Kidney epithelial cell (primary cell): Measurements from ENCODE around the gene CEP295NL. TPM values are rescaled to one million over a fixed set of nuclear protein-coding genes. Genes with fewer than 3 reads are reported as not detected.
"Not testable (repeated sequence)": the region's sequence is repeated elsewhere in the genome, so short reads cannot be mapped to it uniquely, and the experiment has no call there.

Source experiments
- DNase-seq: peaks from one replicate; pipeline ENCODE4 v3.0.0-alpha.2; 2010; ENCODE audit warnings: low read depth
- H3K27me3 ChIP-seq: 2 replicates; pipeline ENCODE4 v1.6.0; 2011; ENCODE audit warnings: low read length; ENCODE audit not compliant: control insufficient read depth, insufficient read depth
- H3K36me3 ChIP-seq: 2 replicates; pipeline ENCODE4 v1.5.1; 2011; ENCODE audit warnings: low read length; ENCODE audit not compliant: control insufficient read depth, insufficient read depth
- H3K4me3 ChIP-seq: 2 replicates; pipeline ENCODE4 v1.5.1; 2011; ENCODE audit warnings: low read depth, mild to moderate bottlenecking, control low read depth, low read length
- CTCF ChIP-seq: IDR thresholded peaks from 2 replicates; pipeline ENCODE4 v1.5.1; 2011; ENCODE audit warnings: mild to moderate bottlenecking, moderate library complexity, low read length, control low read depth, inconsistent platforms; ENCODE audit not compliant: insufficient read depth, poor library complexity, severe bottlenecking
- total RNA-seq: library from RNA; depleted of rRNA; stranded (reverse); fragments of >200 nt; gene quantifications from 2 replicates; pipeline ENCODE4 v1.2.3, GENCODE V29; 2015

Gene CEP295NL
- total RNA-seq, 1 donor from 2014 or later = 0.63 TPM

GRCh38 chr17:78946631-78947030, 43.6 kb upstream of the CEP295NL start:
- Histone ChIP-seq H3K4me3 (no peak overlapping the region), H3K27me3 (no peaks in the 10 kb centered on the region), H3K36me3 (no peaks in the 10 kb centered on the region)
- DNase-seq = no peak
- TF ChIP-seq CTCF = no peak

GRCh38 chr17:78946131-78946530, 43.1 kb upstream of the CEP295NL start:
- Histone ChIP-seq H3K27me3 (no peaks in the 10 kb centered on the region), H3K36me3 (no peaks in the 10 kb centered on the region), H3K4me3 (no peak overlapping the region)
- no peak for DNase-seq
- TF ChIP-seq CTCF = no peak

- not testable (repeated sequence) for H3K27me3 ChIP-seq, DNase-seq, H3K36me3 ChIP-seq
These were observed 42.5 kb upstream of the CEP295NL start for GRCh38 chr17:78945455-78945854.

GRCh38 chr17:78944956-78945355, 42.0 kb upstream of the CEP295NL start:
- DNase-seq = no peak
- no peak for TF ChIP-seq CTCF
- Histone ChIP-seq H3K36me3 (no peaks in the 10 kb centered on the region), H3K27me3 (no peaks in the 10 kb centered on the region), H3K4me3 (no peak overlapping the region)

More at GRCh38 chr17:78945455-78945854, 42.5 kb upstream of the CEP295NL start:
- not testable (repeated sequence) for H3K4me3 ChIP-seq

- DNase-seq = no peak
- TF ChIP-seq CTCF = no peak
- H3K4me3 ChIP-seq = no peak overlapping the region
- H3K27me3 ChIP-seq = no peaks in the 10 kb centered on the region
- no peaks in the 10 kb centered on the region for H3K36me3 ChIP-seq
These were observed 41.0 kb upstream of the CEP295NL start for GRCh38 chr17:78944026-78944425.

- Histone ChIP-seq H3K27me3 (no peaks in the 10 kb centered on the region), H3K4me3 (no peak overlapping the region), H3K36me3 (no peaks in the 10 kb centered on the region)
- TF ChIP-seq CTCF = no peak
- DNase-seq = no peak
These were observed 37.7 kb upstream of the CEP295NL start for GRCh38 chr17:78940708-78941107.
